Upper lobe of right lung (tissue), 1 donor: ENCODE results near the gene NAGLU. TPM values are rescaled to one million over a fixed set of nuclear protein-coding genes. Genes with fewer than 3 reads are reported as not detected.
"Not testable (repeated sequence)": the region's sequence is repeated elsewhere in the genome, so short reads cannot be mapped to it uniquely, and the experiment has no call there.

Experiments
- ATAC-seq: fragments of 200-7000 bp; cut with Tn5 transposase; one replicate; pipeline ENCODE4 v1.9.1; 2020; ENCODE audit warnings: mild to moderate bottlenecking, moderate library complexity
- DNase-seq: peaks from one replicate; pipeline ENCODE4 v3.0.0-alpha.2; 2020
- H3K27ac ChIP-seq: fragments of 200-600 bp; one replicate; pipeline ENCODE4 v1.8.0; 2022
- H3K27me3 ChIP-seq: fragments of 200-600 bp; one replicate; pipeline ENCODE4 v1.8.0; 2022; ENCODE audit warnings: mild to moderate bottlenecking
- H3K36me3 ChIP-seq: fragments of 200-600 bp; one replicate; pipeline ENCODE4 v1.8.0; 2022
- H3K4me1 ChIP-seq: fragments of 200-600 bp; one replicate; pipeline ENCODE4 v1.8.0; 2022
- H3K4me3 ChIP-seq: fragments of 200-600 bp; one replicate; pipeline ENCODE4 v1.8.0; 2022; ENCODE audit warnings: mild to moderate bottlenecking
- H3K9me3 ChIP-seq: fragments of 200-600 bp; one replicate; pipeline ENCODE4 v1.8.0; 2022
- intact Hi-C: fragments of 100-400 bp; cut with DNase I; formaldehyde crosslinking; loops from one replicate; pipeline ENCODE4 v1.11.0; 2022
- total RNA-seq: library from RNA; stranded (reverse); fragmentation: NEBNext Ultra II Directional; extraction: Animal tissue kit (Norgen Biotek cat#: 25700); gene quantifications from one replicate; pipeline ENCODE4 v1.2.1, GENCODE V29; 2021
- TF ChIP-seq, protein P1 (sequence below): fragments of 200-600 bp; IDR thresholded peaks from one replicate; pipeline ENCODE4 v1.8.0; 2022; ENCODE audit warnings: antibody characterized with exemption
- donor health status: DM: no; HTN: yes; CAD: no; lungs with severe emphysema.

The NAGLU gene
- total RNA-seq, 1 donor from 2014 or later: 46.9 TPM

DNA sequence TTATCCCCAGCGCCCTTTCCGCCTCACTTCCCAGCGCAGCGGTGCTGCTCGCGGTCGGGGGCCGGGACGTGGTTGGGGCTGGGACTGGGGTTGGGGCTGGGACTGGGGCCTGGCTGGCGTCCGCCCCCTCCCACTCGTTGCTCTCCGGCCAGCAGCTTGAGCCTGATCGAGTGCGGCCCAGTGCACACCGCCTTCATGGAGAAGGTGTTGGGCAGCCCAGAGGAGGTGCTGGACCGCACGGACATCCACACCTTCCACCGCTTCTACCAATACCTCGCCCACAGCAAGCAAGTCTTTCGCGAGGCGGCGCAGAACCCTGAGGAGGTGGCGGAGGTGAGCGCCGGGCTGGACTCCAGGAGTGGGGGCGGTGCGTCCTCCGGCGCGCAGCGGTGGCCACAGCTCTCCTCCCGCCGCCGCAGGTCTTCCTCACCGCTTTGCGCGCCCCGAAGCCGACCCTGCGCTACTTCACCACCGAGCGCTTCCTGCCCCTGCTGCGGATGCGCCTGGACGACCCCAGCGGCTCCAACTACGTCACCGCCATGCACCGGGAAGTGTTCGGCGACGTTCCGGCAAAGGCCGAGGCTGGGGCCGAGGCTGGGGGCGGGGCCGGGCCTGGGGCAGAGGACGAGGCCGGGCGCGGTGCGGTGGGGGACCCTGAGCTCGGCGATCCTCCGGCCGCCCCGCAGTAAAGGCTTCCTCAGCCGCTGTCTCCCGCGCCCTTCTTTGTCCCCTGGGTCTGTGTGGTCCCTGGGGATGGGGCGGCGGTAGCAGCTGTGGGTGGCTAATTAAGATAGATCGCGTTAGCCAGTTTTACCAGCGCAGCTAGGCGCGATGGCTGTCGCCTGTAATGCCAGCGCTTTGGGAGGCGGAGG, 18.4 kb downstream of the NAGLU start:
- H3K9me3 ChIP-seq: no peaks in the 10 kb centered on the region
- H3K4me3 ChIP-seq: peak overlapping the region; percentile 89
- peak overlapping the region; percentile 92 for H3K27ac ChIP-seq
- TF ChIP-seq, protein P1, sequence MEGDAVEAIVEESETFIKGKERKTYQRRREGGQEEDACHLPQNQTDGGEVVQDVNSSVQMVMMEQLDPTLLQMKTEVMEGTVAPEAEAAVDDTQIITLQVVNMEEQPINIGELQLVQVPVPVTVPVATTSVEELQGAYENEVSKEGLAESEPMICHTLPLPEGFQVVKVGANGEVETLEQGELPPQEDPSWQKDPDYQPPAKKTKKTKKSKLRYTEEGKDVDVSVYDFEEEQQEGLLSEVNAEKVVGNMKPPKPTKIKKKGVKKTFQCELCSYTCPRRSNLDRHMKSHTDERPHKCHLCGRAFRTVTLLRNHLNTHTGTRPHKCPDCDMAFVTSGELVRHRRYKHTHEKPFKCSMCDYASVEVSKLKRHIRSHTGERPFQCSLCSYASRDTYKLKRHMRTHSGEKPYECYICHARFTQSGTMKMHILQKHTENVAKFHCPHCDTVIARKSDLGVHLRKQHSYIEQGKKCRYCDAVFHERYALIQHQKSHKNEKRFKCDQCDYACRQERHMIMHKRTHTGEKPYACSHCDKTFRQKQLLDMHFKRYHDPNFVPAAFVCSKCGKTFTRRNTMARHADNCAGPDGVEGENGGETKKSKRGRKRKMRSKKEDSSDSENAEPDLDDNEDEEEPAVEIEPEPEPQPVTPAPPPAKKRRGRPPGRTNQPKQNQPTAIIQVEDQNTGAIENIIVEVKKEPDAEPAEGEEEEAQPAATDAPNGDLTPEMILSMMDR: no peak
- intact Hi-C loops: no loop called here
- DNase-seq (peak; percentile 94), ATAC-seq (peak; percentile 93)
- H3K27me3 ChIP-seq: no peaks in the 10 kb centered on the region
- peaks cover 15% of the 10 kb centered on the region for H3K4me1 ChIP-seq
- H3K36me3 ChIP-seq: no peaks in the 10 kb centered on the region

DNA sequence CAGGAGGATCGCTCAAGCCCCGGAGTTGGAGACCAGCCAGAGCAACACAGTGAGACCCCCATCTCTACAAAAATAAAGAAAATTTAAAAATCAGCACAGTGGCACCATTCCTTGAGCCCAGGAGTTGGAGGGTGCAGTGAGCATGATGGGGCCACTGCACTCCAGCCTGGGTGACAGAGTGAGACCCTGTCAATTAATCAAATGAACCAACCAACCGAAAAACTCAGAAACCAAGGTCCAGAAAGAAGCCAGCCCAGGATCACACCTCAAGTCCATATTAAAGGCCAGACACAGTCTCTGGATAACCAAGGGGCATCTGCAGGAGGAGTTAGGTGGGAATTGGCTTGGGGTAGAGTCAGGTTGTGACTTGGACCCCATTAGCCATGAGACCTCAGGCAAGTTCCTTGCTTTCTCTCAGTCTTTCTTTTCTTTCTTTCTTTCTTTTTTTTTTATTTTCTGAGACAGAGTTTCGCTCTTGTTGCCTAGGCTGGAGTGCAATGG, 19.1 kb downstream of the NAGLU start:
- DNase-seq: no peak
- TF ChIP-seq, protein P1: no peak
- no peak for ATAC-seq
- Histone ChIP-seq H3K27ac (peak overlapping the region; percentile 92), H3K36me3 (no peaks in the 10 kb centered on the region), H3K27me3 (no peaks in the 10 kb centered on the region), H3K4me1 (peaks cover 15% of the 10 kb centered on the region), H3K9me3 (no peaks in the 10 kb centered on the region), H3K4me3 (peak overlapping the region; percentile 89)
- intact Hi-C loops: no loop called here

DNA sequence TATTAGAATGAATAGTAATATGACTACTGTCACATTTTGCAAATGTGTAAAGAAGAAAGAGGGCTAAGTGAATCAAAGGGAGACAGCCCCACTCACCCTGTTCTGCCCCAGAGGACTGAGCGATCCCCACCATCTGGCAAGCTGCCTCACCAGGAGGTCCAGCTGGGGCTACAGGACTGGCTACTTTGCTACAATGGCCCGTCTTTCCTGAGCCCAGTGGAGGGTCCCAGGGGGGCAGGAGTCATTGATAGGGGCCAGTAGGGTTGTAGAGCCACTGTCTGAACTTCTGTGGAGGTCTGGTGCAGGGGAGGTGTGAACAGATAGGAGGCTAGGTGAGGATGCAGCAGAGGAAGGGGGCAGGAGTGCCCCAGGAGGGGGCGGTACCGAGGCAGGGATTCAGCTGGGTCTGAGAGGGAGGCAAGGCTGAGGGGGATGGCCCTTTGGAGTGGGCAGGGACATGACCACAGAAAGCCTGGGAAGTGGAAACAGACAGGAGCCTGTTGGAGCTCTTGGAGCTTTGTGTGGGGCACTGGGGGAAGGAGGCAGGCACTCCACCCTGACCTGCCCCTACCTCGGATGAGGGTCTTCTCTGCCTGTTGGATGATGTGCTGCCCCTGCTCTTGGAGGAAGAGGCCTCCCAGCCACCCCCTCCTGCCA, 20.0 kb downstream of the NAGLU start:
- H3K36me3 ChIP-seq, intact Hi-C loops, DNase-seq, H3K4me3 ChIP-seq, H3K27me3 ChIP-seq, ATAC-seq, H3K9me3 ChIP-seq: not testable (repeated sequence)
- Histone ChIP-seq H3K4me1 (peaks cover 15% of the 10 kb centered on the region), H3K27ac (peak overlapping the region; percentile 92)

- H3K27ac ChIP-seq: peak overlapping the region; percentile 47
- no peak for DNase-seq
Measured at GRCh38 chr17:42559075-42559474, 23.0 kb downstream of the NAGLU start.

GRCh38 chr17:42560246-42560645, 24.2 kb downstream of the NAGLU start:
- no peak for DNase-seq
- H3K9me3 ChIP-seq: no peaks in the 10 kb centered on the region
- no peak for ATAC-seq
- intact Hi-C loops: no loop called here
- no peaks in the 10 kb centered on the region for H3K27me3 ChIP-seq
- no peak overlapping the region for H3K27ac ChIP-seq
- H3K4me3 ChIP-seq: no peak overlapping the region
- TF ChIP-seq, protein P1: no peak
- peaks cover 14% of the 10 kb centered on the region for H3K36me3 ChIP-seq
- peaks cover 33% of the 10 kb centered on the region for H3K4me1 ChIP-seq

More at GRCh38 chr17:42559075-42559474, 23.0 kb downstream of the NAGLU start:
- Histone ChIP-seq H3K4me3 (no peak overlapping the region), H3K27me3 (no peaks in the 10 kb centered on the region), H3K4me1 (peaks cover 28% of the 10 kb centered on the region), H3K9me3 (no peaks in the 10 kb centered on the region), H3K36me3 (peaks cover 2% of the 10 kb centered on the region)
- TF ChIP-seq, protein P1: no peak
- ATAC-seq: peak; percentile 15
- intact Hi-C loops: no loop called here

- Histone ChIP-seq H3K27me3 (no peaks in the 10 kb centered on the region), H3K4me3 (peak within 1 kb of the TSS; percentile 98), H3K27ac (peak within 1 kb of the TSS; percentile 85), H3K9me3 (no peaks in the 10 kb centered on the region), H3K36me3 (peaks cover 21% of the 10 kb centered on the region), H3K4me1 (peaks cover 36% of the 10 kb centered on the region)
- peak; percentile 97 for DNase-seq
- peak; percentile 85 for ATAC-seq
- intact Hi-C loops: no loop called here
- TF ChIP-seq, protein P1: no peak
Measured at GRCh38 chr17:42561897-42562387, 25.9 kb downstream of the NAGLU start, which contains the start of gene COASY. COASY (plus strand) TSS chr17:42562148; CDS start chr17:42562623, 475 bp downstream.
